Endothelial cell of hepatic sinusoid (primary cell): ENCODE measurements around the gene PAX7.

ENCODE experiments used
- in situ Hi-C: cut with HindIII; loops from 2 replicates; pipeline ENCODE4 v1.10.0; 2017; ENCODE audit warnings: low sequenced_read_pairs

The PAX7 gene

GRCh38 chr1:18786149-18786548 is 155.5 kb downstream of the PAX7 start:
- in situ Hi-C loops, result no loop called here

DNA sequence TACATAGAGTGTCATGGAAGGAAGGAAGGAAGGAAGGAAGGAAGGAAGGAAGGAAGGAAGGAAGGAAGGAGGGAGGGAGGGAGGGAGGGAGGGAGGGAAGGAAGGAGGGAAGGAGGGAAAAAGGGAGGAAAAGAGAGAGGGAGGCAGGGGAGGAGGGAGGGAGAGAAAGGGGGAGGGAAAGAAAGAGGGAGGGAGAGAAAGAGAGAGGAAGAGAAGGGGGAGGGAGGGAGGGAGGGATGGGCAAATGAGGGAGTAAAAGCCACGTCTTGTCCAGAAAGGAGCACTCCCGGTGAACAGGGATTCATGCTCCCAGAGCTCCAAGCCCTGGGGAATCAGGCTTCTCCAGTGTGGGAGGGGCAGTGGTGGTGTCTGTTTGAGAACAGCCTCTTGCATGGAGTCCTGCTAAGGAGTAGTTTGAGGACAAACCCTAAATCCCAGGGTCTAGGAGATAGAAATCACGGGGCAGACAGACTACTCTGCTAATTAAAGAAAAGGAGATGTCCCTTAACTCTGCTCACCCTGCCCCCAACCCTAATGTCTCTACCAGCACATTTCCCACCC is 157.3 kb downstream of the PAX7 start:
- in situ Hi-C loops, result no loop called here

GRCh38 chr1:18789246-18789645 is 158.6 kb downstream of the PAX7 start:
- in situ Hi-C loops, result no loop called here

DNA sequence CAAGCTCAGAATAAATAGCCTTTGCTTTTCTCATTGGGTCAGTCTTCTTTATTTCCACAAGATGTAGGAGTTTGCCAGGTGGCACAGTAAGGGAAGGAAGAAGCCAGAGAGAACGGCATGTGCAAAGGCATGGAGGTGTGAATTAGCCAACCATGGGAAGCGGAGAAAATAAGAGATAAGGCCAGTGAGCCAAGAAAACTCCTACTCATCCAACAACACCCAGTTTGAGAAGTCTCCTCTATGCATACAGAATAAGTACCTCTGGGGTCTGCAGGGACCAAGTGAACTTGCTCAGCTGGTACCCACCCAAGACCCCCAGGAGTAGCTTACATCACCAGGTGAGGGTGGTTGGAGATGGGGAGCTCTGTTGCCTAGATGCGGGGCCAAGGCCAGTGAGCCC is 162.1 kb downstream of the PAX7 start:
- in situ Hi-C loops, result no loop called here

GRCh38 chr1:18793164-18793563 is 162.5 kb downstream of the PAX7 start:
- in situ Hi-C loops, result no loop called here

DNA sequence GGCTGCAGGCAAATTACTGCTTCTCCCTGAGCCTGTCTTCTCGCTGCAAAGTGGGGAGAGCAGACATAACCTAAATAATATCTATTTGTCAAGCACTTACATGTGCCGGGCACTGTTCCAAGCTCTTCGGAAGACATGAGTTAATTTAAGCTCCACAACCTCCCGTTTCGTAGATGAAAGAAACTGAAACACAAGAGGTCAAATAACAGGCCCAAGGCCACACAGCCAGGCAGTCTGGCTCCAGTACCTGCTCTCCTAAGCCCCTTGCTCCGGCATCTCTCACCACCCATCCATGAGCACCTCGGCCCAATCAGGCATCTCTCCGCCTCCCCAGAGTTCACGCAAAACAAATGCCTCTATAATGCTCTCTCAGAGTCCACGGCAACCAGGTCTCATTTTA is 163.4 kb downstream of the PAX7 start:
- in situ Hi-C loops, result no loop called here

- in situ Hi-C loops, result no loop called here
Observed at GRCh38 chr1:18794561-18794960, 163.9 kb downstream of the PAX7 start.

DNA sequence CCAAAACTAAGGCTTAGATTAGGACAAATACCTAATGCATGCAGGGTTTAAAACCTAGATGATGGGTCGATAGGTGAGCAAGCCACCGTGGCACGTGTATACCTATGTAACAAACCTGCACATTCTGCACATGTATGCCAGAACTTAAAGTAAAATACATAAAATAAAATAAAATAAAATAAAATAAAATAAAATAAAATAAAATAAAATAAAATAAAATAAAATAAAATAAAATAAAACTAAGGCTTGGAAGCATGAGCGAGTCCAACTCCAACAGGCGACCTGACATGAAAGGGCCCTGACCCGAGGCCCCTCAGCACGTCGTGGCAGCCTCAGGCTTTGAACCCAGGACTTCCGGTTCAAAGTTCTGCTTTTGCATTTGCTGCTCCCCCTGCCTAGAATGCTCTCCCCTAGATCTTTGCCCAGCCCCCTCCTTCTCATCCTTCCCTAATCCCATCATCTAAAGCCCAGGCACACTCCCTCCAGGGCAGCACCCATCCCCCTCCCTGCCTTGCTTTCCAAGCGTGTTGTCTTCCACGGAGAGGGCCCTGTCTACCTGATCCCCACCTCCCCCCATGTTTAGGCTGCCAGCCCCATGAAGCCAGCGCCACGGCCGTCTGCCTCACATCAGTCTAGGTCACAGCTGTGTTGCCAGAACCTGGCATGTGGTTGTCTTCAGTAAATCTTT is 164.5 kb downstream of the PAX7 start:
- in situ Hi-C loops, result no loop called here

DNA sequence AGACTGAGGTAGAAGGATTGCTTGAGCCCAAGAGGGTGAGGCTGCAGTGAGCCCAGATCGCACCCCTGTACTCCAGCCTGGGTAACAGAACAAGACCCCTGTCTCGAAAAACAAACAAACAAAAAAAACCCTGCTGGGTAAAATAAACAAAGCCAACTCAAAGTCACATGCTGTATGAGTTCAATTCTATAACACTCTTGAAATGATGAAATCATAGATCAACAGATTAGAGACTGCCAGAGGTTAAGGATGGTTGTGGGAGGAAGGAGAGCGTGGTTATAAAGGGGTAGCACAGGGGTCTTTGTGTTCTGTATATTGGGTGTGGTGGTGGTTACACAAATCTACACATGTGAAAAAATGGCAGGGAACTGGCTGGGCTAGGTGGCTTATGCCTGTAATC is 166.3 kb downstream of the PAX7 start:
- in situ Hi-C loops, result no loop called here
